SK-N-SH treated with all-trans-retinoic acid at 6 μM for 48 hours (cell line): Measurements from ENCODE around the gene HIVEP3.

Source experiments
- BACH2 ChIP-seq: fragments of 250-450 bp; sonication (Bioruptor Pico); IDR thresholded peaks from 2 replicates; pipeline ENCODE4 v1.9.0; 2021; ENCODE audit warnings: mild to moderate bottlenecking, borderline replicate concordance
- CSDC2 ChIP-seq: fragments of 250-450 bp; sonication (Bioruptor Pico); IDR thresholded peaks from 2 replicates; pipeline ENCODE4 v1.5.0; 2020; ENCODE audit warnings: mild to moderate bottlenecking, moderate library complexity
- GLIS3 ChIP-seq: fragments of 250-450 bp; sonication (Bioruptor Pico); IDR thresholded peaks from 2 replicates; pipeline ENCODE4 v1.5.0; 2020; ENCODE audit warnings: mild to moderate bottlenecking, moderate library complexity
- PATZ1 ChIP-seq: fragments of 250-450 bp; sonication (Bioruptor Pico); IDR thresholded peaks from 2 replicates; pipeline ENCODE4 v1.8.0; 2020; ENCODE audit warnings: mild to moderate bottlenecking, moderate library complexity, borderline replicate concordance
- PPARA ChIP-seq: fragments of 250-450 bp; sonication (Bioruptor Pico); IDR thresholded peaks from 2 replicates; pipeline ENCODE4 v1.5.0; 2020; ENCODE audit warnings: mild to moderate bottlenecking, borderline replicate concordance
- TCF4 ChIP-seq: fragments of 250-450 bp; sonication (Bioruptor Pico); IDR thresholded peaks from 2 replicates; pipeline ENCODE4 v1.8.0; 2021; ENCODE audit warnings: mild to moderate bottlenecking, moderate library complexity, borderline replicate concordance
- TSHZ2 ChIP-seq: fragments of 250-450 bp; sonication (Bioruptor Pico); IDR thresholded peaks from 2 replicates; pipeline ENCODE4 v1.5.0; 2020; ENCODE audit warnings: mild to moderate bottlenecking, moderate library complexity
- ZFP3 ChIP-seq: fragments of 250-450 bp; sonication (Bioruptor Pico); IDR thresholded peaks from 2 replicates; pipeline ENCODE4 v1.5.0; 2020; ENCODE audit warnings: mild to moderate bottlenecking, moderate library complexity
- ZNF70 ChIP-seq: fragments of 450-650 bp; formaldehyde crosslinking; IDR thresholded peaks from 2 replicates; pipeline ENCODE4 v1.5.0; 2020; ENCODE audit warnings: mild to moderate bottlenecking, moderate library complexity
- TF ChIP-seq, protein P1 (sequence below): fragments of 250-450 bp; sonication (Bioruptor Pico); IDR thresholded peaks from 2 replicates; pipeline ENCODE4 v1.5.1; 2020; ENCODE audit warnings: low read depth, mild to moderate bottlenecking, moderate library complexity

DNA sequence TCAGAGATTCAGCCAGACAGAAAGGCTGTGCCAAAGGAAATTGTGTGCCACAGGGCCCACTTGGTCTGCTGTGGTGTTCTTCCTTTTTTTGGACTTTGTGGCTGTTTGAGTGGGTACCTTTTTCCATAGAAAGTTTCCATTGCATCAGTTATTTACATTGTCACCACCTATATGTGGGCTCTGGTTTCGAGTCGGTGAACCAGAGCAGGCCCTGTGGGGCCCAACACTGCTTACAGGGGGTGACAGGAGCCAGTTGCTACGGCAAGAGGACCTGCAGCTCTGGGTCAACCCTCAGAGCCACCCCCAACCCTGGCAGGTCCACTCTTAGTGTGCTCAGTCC lies 277.3 kb downstream of the HIVEP3 start:
- TF ChIP-seq CSDC2 (CRISPR knock-in tag) (no peak), TSHZ2 (no peak), PPARA (CRISPR knock-in tag) (no peak), ZFP3 (CRISPR knock-in tag) (no peak), ZNF70 (CRISPR knock-in tag) (no peak), GLIS3 (no peak), PATZ1 (CRISPR knock-in tag) (no peak), BACH2 (CRISPR knock-in tag) (no peak), TCF4 (CRISPR knock-in tag) (no peak)
- TF ChIP-seq, protein P1, sequence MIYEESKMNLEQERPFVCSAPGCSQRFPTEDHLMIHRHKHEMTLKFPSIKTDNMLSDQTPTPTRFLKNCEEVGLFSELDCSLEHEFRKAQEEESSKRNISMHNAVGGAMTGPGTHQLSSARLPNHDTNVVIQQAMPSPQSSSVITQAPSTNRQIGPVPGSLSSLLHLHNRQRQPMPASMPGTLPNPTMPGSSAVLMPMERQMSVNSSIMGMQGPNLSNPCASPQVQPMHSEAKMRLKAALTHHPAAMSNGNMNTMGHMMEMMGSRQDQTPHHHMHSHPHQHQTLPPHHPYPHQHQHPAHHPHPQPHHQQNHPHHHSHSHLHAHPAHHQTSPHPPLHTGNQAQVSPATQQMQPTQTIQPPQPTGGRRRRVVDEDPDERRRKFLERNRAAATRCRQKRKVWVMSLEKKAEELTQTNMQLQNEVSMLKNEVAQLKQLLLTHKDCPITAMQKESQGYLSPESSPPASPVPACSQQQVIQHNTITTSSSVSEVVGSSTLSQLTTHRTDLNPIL (CRISPR knock-in tag), result no peak
